Measurements from ENCODE around the gene LONRF3. TPM values are rescaled to one million over a fixed set of nuclear protein-coding genes. Genes with fewer than 3 reads are reported as not detected.

The LONRF3 gene
- 6.8 TPM for polyA plus RNA-seq (2012; ENCODE audit: insufficient read depth, insufficient read length)

- no peak for DNase-seq (ENCODE audit: low read depth, low spot score)
- H3K4me3 ChIP-seq (ENCODE audit: low read length) = no peak within 1 kb of the TSS
Measured at GRCh38 chrX:118974088-118974907, at the start of gene LONRF3. LONRF3 (plus strand) TSS chrX:118974618; CDS start chrX:118974781, 163 bp downstream.

DNA sequence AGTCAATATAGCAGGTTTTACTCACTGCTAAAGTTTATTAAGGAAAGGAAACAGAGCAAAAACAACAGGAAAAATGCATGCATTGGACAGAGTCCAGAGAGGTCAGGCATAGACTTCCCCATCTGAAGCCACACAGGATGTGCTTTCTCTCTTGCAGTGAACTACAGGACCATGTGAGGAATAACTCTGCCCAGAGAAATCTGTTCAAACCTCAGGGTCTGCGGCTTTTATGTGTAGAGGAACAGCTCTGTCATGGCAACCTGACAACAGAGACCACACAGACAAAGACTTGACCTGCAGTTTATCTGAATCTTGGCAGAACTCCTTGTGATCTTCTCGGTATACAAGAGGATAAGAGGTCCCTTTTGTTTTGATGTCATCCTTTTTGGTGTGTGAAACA is 46.3 kb upstream of the LONRF3 start:
- no peak overlapping the region for H3K4me3 ChIP-seq (ENCODE audit: low read length)
- DNase-seq (ENCODE audit: low read depth, low spot score) = no peak

DNA sequence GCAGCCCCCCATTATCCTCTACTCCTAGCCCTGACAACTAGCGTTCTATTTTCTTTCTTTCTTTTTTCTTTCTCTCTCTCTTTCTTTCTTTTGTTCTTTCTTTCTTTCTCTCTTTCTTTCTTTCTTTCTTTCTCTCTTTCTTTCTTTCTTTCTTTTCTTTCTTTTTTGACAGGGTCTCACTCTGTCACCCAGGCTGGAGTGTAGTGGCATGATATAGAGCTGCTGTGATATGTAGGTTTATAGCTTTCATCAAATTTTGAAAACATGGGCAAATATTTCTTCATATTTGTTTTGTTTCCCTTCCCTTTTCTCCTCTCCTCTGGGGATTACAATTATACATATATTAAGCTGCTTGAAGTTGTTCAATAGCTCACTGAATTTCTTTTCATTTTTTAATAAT is 39.1 kb upstream of the LONRF3 start:
- H3K4me3 ChIP-seq (ENCODE audit: low read length) = no peak overlapping the region
- DNase-seq (ENCODE audit: low read depth, low spot score) = no peak

DNA sequence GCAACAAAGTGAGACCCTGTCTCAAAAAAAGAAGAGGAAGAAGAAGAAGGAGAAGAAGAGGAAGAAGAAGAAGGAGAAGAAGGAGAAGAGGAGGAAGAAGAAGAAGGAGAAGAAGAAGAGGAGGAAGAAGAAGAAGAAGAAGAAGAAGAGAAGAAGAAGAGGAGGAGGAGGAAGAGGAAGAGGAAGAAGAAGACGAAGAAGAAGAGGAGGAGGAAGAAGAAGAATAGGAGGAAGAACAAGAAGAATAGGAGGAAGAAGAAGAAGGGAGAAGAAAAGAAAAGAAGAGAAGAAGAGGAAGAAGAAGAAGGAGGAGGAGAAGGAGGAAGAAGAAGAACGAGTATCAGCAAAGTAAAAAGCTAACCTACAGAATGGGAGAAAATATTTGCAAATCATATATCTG is 33.3 kb upstream of the LONRF3 start:
- no peak for DNase-seq (ENCODE audit: low read depth, low spot score)
- no peak overlapping the region for H3K4me3 ChIP-seq (ENCODE audit: low read length)

DNA sequence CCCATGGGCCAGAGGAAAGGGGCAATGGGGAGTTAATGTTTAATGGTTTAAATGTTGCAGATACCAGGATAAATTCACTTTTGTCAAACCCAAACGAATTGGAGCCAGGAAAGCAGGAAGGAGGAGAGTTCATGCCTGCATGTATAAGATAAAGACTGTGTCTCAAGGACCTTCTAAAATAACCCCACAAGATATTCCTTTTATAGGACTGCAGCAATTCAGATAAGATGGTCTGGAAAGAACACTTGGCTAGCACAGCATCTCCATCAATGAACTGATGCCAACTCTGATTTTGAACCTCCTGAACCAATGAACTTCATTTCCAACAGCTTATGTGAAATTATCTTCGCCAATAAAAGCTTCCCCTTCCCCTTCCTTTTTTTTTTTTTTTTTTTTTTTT is 31.3 kb upstream of the LONRF3 start:
- no peak overlapping the region for H3K4me3 ChIP-seq (ENCODE audit: low read length)
- DNase-seq (ENCODE audit: low read depth, low spot score) = no peak

- no peak for DNase-seq (ENCODE audit: low read depth, low spot score)
- H3K4me3 ChIP-seq (ENCODE audit: low read length) = no peak overlapping the region
Measured at GRCh38 chrX:118945921-118946320, 28.5 kb upstream of the LONRF3 start.

DNA sequence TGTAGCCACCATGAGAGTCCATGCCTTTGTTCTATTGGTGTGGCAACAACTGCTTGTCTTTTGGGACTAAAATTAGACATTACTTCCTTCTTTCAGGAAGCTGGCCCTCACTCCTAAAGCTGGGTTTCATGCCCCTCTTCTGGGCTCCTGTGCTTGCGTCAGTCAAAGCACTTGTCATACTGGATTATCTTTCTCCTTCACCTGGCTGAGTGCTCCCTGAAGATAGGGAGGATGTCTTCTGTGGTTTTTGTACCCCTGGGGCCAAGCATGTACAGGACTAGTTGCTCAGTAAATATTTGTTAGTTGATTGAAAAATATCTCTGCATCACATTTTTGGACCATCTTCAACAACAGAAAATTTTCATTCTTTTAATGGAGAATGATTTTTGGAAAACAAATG is 26.1 kb upstream of the LONRF3 start:
- no peak for DNase-seq (ENCODE audit: low read depth, low spot score)
- H3K4me3 ChIP-seq (ENCODE audit: low read length) = no peak overlapping the region

GRCh38 chrX:118961866-118962560 is 12.4 kb upstream of the LONRF3 start:
- no peak overlapping the region for H3K4me3 ChIP-seq (ENCODE audit: low read length)
- no peak for DNase-seq (ENCODE audit: low read depth, low spot score)

DNA sequence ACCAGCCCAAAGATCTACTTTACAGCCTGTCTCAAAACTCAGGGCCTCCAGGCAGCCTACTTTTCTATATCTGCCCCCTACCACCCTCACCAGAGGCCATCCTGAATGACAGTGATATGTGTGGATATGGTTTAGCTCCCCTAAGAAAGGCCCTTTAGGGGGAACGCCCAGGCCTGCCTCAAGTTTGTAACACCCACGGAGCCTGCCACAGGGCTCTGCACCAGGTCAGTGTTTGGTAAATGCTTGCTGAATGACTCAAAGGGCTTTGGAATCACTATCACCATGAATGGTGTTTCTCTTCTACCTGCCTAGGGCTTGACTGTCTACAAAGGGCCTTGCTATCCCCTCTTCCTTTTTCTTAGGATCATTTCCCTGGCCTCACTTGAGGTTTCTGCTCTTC is 11.3 kb upstream of the LONRF3 start:
- H3K4me3 ChIP-seq (ENCODE audit: low read length) = no peak overlapping the region
- DNase-seq (ENCODE audit: low read depth, low spot score) = no peak

GRCh38 chrX:118964252-118964651 is 10.2 kb upstream of the LONRF3 start:
- H3K4me3 ChIP-seq (ENCODE audit: low read length) = no peak overlapping the region
- DNase-seq (ENCODE audit: low read depth, low spot score) = no peak

DNA sequence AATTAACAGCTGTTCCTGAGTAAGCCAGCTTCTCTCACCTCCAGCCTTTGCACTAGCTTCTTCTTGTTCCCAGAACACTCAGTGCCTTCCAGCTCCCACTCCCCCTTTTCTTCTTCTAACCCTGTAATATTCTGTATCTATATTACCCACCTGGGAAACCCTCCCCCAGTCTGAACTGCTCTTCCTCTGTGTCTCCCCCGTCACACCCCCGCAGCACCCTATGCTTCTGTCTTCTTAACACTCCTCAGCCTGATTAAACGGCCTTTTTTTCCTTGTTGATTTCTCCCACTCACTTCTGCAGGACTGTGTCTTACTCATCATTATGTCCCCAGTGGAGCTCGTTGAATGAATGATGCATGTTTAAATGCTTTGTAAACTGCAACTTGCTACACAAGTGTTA is 9.0 kb upstream of the LONRF3 start:
- no peak overlapping the region for H3K4me3 ChIP-seq (ENCODE audit: low read length)
- DNase-seq (ENCODE audit: low read depth, low spot score) = no peak

DNA sequence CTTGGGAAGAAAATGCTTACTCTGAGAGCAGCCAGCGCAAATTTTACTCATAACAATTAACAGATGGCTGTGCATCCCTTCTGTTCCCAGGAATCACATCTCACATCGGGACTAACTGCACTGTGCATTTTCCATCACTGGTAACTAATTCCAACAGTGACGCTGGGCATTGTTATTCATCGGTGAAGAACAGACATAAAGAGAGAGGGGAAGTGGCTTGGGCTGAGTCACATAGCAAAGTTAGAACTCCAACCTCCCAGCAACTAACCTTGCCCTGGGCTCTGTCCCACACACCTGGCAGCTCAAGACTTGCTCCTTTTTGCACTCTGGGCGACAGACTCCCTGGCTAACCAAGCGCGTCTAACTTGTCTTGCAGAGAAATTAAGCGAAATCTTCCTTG is 6.4 kb upstream of the LONRF3 start:
- no peak for DNase-seq (ENCODE audit: low read depth, low spot score)
- no peak overlapping the region for H3K4me3 ChIP-seq (ENCODE audit: low read length)

- DNase-seq (ENCODE audit: low read depth, low spot score) = no peak
- no peak overlapping the region for H3K4me3 ChIP-seq (ENCODE audit: low read length)
Measured at GRCh38 chrX:118971552-118971951, 2.9 kb upstream of the LONRF3 start.

DNA sequence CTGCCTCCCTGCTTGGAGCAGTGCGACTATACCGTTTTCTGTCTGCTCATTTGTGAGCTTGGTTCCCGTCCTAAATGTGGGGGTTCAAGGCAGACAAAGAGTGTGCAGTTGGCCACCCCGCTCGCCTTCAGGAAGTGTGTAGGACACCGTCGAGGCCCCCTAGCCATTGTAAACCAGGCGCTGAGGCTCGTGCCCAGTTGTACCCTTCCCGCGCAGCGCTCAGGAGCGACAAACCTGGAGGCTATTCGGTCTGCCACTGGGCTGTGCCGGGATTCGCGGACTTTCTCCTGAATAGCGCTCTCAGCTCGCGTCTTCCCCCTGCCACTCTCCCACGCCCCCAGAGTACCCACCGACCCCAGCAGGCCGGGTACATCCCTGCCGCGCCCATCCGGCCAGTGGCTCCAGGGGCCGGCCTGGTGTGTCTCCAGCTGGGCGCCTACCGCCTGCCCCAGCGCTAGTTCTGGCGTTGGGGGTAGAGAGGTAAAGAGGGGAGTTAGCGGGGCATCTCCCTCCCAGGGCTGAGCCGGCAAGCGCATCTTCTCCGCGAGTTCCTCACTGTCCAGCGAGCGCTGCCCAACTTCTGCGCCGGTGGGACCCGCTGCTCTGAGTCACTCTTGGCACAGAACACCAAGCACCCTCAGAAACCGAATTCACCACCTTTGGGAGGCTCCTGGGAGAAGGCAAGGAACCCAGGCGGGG is 880 bp upstream of the LONRF3 start:
- no peak overlapping the region for H3K4me3 ChIP-seq (ENCODE audit: low read length)
- DNase-seq (ENCODE audit: low read depth, low spot score) = no peak

GRCh38 chrX:118974908-118975671 is 672 bp downstream of the LONRF3 start:
- DNase-seq (ENCODE audit: low read depth, low spot score) = no peak
- H3K4me3 ChIP-seq (ENCODE audit: low read length) = no peak overlapping the region

DNA sequence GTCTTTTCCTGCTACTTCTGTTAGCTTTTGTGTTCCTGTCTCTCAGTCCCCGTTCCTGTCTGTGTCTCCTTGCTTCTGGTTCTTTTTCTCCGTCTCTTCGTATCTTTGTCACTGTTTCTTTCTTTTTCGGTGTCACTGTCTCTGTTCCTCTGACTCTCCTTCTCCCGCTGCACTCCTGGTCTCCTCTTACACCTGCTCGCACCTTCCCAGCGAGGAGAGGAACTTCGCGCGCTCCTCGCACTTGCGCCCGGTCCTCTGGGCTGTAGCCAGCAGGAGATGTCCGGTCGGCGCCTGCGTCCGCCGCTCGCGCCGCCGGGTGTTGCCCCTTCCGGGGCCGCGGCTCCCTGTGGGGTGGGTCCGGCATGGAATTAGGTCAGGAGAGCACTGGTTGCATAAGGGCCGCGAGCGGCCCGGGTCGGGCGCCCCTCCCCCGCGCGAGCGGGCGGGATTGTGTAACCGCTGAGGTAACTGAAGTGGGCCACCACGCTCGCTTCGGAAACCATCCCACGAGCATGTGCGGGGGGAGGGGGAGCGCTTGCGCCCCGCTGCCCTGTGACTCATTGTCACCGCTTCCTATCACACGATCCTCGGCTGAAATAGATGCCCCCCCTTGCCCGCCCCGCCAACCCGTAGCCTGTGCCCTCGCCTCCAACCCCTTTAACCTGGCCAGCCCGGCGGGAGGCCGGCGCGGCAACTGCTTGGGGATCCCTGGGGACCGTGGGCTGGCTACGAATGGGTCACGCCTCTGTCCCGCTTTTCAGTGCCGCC is 1.6 kb downstream of the LONRF3 start:
- no peak for DNase-seq (ENCODE audit: low read depth, low spot score)
- no peak overlapping the region for H3K4me3 ChIP-seq (ENCODE audit: low read length)

DNA sequence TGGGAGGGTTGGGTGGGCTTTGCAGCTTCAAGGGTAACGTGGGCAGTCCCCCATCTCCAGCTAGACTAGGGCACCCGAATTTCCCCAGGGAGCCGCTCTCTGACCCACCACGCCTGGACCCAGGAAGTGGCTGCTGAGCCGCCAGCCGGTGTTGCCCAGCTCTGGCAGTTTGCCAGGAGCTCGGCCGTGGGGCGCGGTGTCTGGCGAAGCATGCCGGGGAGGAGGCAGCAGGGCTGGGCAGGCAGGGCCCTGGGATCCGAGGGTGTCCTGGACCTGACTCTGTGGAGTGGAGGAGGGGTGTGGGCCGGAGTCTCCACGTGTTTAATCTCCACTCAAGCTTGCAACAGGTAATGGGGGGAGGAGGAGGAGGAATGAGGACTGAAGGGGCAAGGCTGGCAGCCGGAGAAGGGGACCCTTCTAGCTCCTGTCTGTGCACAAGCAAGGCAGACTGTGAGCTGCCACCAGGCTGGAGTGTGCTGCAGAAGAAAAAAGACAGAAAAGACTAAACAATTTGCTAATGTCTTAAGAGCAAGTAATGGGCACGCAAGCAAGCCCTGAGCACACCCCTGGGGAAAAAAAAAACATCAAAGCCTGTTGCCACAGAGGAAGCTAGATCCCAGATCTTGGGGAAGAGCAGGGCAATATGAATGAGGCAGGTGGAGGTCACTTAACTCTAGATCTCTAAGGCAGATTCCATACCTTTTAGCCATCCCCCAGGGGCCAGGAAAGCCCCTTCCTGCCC is 2.4 kb downstream of the LONRF3 start:
- no peak overlapping the region for H3K4me3 ChIP-seq (ENCODE audit: low read length)
- no peak for DNase-seq (ENCODE audit: low read depth, low spot score)

DNA sequence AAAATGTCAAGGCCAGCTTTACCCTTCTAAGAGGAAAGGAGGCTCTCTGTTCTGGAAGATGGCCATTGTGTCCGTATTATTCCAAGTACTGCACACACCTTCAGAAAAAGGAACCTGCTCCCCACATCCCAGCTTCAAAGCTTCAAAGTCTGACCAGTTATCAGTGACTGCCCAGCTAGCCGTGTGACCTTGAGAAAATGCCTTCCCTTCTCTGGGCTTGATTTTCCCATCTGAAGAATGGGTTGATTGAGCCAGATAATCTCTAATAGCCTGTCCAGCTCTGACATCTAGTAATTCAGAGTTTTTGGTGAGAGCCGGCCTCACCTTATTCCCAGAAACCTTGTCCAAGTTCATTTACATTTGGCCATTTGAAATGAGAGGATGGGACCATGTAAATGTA is 3.0 kb downstream of the LONRF3 start:
- no peak overlapping the region for H3K4me3 ChIP-seq (ENCODE audit: low read length)

More for the DNA sequence above, 3.0 kb downstream of the LONRF3 start:
- DNase-seq (ENCODE audit: low read depth, low spot score) = no peak
